ENCODE results near the gene NCBP2L.

DNA sequence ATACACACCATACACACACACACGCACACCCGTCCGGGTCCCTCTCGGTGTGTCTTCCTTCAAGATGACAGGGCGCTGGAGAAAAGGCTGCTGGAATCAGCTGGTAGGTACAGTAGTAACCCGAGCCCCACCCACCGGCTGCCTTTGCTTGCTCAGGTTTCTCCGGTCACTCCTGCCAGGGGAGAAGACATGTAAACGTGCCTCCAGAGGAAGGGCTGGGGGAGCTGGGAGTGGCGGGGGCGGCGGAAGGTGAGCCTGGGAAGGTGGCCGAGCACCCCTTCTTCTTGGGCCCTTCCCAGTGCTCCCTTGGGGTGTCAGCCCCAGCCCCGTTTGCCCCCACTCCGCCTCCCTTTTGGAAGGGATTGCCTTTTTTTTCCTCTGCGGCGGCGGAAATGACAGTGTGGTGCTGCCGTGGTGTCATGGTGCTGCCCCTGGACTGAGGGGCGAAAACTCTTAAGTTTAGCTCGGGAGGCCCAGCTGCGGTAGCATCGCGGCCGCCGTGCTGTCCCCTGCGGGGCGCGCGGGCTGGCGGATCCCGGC is 48.2 kb downstream of the NCBP2L start, which contains the start of gene MID2:
- TF ChIP-seq, protein P1, sequence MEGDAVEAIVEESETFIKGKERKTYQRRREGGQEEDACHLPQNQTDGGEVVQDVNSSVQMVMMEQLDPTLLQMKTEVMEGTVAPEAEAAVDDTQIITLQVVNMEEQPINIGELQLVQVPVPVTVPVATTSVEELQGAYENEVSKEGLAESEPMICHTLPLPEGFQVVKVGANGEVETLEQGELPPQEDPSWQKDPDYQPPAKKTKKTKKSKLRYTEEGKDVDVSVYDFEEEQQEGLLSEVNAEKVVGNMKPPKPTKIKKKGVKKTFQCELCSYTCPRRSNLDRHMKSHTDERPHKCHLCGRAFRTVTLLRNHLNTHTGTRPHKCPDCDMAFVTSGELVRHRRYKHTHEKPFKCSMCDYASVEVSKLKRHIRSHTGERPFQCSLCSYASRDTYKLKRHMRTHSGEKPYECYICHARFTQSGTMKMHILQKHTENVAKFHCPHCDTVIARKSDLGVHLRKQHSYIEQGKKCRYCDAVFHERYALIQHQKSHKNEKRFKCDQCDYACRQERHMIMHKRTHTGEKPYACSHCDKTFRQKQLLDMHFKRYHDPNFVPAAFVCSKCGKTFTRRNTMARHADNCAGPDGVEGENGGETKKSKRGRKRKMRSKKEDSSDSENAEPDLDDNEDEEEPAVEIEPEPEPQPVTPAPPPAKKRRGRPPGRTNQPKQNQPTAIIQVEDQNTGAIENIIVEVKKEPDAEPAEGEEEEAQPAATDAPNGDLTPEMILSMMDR (conservative IDR thresholded peaks at IDR 0.05; ENCODE audit: low read length) = no peak
- no peak for TF ChIP-seq EZH2phosphoT487 (IDR thresholded peaks at IDR 0.05; ENCODE audit: borderline replicate concordance, low read depth, low read length)
